NCI-H524 (cell line): ENCODE measurements around the gene INKA2.
"Not testable (repeated sequence)": the region's sequence is repeated elsewhere in the genome, so short reads cannot be mapped to it uniquely, and the experiment has no call there.

Experiments
- DNase-seq, 2 experiments: peaks; one replicate each; lab custom pipeline; 2025; lab: John Stamatoyannopoulos, UW

The INKA2 gene

DNA sequence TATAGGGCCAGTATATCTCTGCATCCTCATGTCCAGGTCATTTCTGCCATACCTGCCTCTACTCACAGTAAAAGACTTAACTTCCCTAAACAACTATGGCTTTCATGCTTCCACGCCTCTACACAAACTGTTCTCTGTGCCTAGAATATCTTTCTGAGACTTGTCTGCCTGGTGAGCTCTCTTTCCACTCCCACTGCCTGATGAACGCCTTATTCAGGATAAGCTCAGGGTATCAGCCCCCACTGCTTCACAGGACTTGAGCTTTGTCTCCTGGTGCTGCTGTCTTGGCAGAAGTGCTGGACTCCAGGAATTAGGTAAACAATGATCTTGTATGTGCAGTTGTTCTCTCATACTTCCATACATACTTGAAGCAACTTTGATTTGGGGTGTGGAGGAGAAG lies 11.7 kb upstream of the INKA2 start:
- DNase-seq, result no peak

DNA sequence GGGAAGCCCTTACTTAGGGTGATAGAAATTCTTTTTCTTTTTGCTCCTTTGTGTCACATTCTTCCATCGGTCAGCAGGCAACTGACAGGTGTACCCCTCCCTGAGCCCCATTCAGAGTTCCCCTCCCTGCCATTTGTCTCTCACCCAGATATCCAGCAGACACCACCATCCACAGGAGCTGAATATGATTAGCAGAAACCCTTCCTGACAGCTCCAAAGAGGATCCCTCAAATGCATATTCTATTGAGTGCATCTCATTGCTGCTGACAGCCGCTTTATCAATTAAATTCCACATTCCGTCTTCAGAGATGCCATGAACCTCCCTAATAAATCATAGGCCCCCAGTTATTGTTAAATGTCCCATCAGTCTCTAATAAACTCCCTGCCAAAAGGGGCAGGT lies 10.4 kb upstream of the INKA2 start:
- DNase-seq, result no peak

DNA sequence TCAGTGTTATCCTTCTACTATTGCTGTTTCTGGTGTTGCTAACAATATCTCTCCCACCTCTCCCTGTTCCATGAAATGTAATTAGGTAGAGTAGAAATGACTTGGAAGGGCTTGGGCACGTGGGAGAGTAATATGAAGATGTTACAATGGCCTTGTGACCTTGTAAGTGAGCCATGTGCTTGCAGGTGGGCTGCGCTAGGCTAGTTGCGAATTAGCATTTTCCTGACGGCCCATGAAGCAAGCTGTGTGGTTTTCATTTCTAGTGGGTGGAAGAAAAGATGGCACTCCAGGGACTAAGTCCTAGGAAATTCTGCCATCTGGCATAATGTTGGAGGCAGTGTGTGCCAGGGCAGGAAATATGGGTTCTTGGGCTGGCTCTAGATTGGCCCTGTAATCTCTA lies 8.8 kb upstream of the INKA2 start:
- peak in 1 of 2 experiments; percentile 20 for DNase-seq

DNA sequence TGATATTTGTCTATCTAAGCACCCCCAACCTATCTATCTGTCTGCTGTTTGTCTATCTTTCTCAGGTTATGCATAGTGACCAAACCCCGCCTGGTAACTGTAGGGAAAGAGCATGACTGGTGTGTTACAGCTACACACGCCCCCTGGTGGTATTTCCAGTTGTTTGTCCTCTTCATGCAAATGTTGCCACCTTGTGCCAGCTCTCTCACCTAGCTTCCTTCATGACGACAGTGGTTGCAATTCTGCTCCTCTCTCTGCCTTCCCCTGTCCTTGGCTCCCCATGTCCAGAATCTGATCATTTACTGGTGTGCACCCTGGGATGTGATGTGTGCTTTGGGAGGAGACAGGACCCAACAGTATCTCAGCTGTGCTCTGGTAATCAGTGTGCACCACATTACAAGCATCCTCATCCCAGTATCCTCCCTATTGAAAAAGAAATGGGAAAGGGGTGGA lies 8.1 kb upstream of the INKA2 start:
- DNase-seq, result peak in 1 of 2 experiments; percentile 57

DNA sequence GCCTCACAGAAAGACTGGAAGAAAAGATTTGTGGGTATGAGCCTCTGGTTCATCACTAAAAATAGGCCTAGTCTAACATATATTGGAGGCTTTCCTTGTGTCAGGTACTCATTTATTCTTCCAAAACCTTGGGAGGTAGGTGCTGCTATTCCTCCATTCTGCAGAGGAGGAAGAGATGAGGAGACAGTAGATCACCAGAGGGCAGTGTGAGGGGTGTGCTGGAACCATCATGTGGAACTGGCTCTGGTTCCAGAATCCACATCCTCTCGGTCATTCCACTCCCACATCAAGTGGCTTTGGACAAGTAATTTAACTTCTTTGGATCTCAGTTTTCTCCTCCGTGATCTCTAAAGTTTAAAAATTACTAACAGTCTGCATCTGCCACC lies 7.4 kb upstream of the INKA2 start:
- DNase-seq, result no peak

DNA sequence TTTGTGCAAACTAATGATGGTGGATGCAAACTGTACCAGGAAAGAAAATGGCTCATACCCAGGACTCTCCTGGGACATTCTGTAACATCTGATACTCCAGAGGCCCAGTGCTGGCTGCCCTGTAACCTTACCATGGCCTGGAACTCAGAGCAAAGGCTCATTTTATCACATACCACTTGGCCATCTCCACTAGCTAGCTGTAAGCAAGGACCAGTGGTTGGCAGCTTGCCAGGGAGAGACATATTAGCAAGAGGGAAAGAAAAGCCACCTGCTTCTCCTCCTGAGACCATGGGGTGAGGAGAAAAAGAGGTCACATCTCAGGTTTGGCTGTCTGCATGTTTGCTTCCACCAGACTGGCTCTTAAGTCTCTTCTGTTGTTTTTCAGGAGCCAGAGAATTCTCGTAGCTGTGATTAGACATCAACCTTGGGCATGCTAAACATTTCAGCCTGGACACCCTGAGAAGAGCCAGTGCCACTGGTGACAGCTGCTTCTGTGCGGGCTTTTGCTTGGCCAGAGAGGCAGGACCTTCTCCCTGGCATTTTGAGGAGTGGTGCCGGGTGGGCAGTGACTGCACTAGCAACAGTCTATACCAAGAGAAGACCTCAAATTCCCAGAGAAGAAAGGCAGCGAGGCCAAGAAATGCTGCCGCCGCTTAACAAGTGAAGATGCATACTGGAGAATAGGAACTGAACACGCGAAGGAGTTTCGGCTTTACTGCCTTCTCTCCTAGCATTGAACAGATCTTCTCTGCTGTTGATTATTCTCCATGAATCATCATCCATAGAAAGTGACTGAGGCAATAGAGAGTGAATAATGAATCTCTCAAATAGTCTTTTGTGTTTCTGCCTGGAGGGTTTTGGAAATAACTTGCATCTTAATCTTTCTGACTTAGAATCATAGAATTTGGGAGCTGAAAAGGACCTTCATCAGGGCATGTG lies 6.7 kb upstream of the INKA2 start:
- DNase-seq, result no peak

DNA sequence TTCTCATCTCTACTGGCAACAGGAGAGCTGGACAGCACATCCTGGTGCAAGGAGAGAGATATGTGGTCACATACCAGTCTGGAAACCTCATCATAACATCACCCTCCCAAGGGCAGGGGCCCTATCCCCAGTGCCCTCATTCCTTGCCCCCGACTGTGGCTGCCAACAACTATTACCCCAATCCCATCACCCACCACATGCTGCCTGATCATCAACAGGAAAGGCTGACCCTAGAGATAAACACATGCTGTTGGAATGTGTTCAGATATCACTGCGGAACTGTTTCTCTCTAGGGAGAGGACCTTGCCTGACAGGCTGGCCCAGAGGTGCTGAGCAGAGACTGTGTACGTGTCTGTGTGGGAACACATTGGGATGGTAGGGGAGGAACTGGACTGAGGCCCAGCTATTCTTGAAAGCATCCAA lies 4.5 kb upstream of the INKA2 start:
- no peak for DNase-seq

DNA sequence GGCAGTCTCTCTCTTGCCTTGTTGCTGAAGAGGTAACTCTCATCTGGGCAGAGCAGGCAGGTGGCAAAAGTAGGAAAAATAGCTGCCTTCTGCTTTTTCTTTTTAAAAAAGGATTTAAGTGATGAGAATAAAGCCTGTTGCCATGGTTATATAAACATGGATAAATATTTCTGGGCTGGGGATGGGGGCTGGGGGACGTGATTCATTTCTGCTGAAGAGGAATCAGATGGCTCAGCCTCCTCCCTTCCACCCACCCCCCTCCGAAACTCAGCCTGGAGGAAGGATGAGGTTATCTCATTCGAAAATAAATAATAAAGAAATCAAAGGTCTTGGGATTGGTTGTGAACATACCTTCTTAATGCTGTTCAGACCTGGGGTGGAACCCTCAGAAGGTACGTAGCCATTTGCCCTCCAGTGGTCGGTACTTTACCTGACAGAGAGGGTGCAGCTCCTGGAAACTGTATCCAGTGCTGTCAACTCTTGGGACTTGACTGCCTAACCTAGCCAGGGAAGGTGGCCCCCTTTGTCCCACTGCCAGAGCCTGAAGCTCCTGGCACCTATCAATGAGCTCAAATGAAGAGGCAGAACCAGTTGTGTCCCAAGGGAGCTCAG lies 3.8 kb upstream of the INKA2 start:
- no peak for DNase-seq

DNA sequence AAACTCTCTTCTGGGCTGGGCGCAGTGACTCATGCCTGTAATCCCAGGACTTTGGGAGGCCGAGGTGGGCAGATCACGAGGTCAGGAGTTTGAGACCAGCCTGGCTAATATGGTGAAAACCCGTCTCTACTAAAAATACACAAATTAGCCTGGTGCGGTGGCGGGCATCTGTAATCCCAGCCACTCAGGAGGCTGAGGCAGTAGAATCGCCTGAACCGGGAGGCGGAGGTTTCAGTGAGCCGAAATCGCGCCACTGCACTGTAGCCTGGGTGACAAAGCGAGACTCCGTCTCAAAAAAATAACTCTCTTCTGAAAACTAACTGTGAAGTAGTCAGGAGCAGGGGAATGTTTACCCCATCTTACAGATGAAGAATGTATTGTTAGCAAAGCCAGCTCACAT lies 3.1 kb upstream of the INKA2 start:
- not testable (repeated sequence) for DNase-seq

DNA sequence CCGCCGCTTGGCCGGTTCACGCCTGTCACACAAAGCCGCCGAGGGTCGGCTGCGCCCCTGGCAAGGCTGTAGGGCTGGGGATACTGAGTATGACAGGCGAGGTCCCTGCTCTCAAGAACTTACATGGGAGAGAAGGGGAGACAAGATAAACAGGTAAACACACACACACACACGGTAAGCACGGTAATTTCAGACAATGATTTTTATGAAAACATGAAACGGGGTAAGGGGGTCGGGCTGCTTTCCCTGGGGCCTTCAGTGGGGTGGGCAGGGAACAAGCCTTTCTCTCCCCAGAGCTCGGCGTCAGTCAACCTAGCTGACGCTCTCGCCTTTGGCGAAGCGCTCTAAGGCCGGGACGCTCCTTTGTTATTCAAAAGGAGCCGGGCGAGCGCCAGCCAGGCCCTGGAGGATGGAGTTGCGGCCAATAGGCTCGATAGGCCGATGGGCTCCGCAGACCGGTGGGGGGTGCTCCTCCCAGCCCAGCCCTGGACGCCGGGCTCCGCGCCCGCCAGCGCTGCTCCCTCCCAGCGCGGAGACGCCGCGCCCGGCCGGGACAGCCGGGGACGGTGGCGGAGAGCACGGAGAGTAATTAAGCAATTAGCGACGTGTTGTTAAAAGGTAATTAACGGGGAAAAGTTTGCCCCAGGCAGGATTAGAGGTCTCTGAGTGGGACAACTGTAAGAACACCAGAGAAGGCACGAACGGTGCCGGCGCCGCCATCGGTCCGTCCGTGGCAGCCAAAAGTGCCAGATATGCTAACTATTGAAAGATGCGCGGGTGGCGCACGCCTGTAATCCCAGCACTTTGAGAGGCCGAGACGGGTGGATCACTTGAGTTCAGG lies 950 bp upstream of the INKA2 start:
- peak; percentile 64 to 73 for DNase-seq

DNA sequence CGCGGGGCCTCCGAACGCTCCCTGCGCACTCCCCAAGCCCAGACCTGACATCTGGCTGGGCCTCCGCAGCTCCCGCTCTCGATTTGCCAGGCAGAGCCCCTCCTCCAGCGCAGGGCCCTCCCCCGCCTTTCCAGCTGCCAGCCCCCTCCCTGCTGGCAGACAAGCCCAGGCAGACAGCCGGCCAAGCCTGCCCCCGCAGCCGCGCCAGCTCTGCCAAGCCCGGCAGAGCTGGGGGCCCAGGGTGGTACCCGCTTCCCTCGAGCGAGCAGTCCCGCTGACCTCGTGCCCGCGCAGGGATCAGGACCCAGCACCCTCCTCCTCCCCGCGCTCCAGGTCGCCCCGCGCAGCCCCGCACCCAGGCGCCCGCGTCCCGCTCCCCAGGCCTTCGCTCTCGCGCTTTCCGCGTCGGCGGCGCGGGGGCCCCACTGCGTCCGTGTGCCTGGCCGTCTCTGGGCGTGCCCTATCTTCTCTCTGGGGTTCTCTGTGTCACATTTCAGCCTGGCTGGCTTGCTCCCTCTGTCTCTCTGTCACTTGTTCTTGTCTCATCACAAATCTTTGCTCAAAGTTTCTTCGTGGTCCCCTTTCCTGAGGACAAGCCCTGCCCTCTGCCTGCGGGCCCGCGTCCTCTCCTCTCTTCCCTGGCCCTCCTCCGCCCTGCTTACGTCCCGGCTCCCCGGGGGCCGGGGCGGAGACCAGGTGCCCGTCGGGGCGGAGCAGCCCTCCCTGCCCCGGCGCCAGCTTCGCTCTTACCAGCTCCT lies 580 bp downstream of the INKA2 start:
- peak; percentile 79 to 83 for DNase-seq

DNA sequence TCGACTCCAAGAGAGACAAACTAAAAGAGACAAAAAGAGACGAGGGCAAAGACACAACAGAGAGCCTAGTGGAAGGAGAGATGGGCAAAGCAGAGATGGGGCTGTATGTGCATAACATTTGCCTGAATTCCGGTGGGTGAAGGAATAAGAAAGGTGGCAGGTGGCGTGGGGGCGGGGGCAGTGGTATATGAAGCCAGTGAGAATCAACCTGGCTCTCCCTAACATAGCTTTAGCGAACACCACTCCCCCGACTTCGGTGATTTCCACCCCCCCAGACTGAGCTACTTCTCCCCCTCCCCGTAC lies 1.1 kb downstream of the INKA2 start:
- DNase-seq, result no peak

DNA sequence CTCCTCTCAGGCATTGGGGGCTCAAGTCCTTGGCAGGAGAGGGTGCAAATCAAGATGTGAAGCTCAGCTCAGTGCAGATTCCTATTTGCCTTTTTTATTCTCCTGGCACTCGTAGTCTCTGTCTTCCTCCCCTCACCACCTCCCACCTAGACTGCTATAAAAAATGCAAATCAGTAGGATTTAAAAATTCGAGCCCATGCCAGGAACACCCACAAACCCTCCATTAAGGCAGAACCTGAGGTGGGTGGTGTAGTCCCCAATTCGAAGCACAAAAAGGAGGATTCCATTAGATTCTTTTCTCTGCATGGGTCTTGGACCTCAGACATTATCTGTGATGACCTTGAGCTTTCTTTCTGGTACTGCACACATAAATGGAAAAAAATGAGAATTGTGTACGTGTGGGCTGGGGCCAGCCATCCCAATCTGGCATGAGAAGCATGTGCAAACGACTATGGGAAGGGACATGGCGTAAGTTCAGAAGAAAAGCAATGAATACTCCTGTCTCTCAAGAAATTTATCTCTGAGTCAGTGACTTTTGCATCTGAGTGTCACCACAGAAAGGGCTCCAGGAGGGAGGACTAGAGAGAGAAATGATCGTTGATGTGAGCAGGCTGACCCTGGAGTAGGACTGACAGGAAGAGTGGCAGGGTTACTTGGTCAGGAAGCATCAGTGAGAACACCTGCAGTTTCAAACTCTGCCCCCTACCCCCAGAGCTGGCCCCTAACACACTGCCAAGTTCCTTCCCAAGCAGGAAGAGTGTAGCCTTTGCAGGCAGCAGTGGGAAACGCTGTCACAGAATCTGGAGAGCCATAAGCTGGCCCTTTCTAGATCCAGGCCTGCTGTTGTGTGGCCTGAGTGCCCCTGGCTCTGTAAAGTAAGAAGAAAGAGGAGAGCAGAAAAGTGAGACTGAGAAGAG lies 1.7 kb downstream of the INKA2 start:
- peak in 1 of 2 experiments; percentile 39 for DNase-seq

DNA sequence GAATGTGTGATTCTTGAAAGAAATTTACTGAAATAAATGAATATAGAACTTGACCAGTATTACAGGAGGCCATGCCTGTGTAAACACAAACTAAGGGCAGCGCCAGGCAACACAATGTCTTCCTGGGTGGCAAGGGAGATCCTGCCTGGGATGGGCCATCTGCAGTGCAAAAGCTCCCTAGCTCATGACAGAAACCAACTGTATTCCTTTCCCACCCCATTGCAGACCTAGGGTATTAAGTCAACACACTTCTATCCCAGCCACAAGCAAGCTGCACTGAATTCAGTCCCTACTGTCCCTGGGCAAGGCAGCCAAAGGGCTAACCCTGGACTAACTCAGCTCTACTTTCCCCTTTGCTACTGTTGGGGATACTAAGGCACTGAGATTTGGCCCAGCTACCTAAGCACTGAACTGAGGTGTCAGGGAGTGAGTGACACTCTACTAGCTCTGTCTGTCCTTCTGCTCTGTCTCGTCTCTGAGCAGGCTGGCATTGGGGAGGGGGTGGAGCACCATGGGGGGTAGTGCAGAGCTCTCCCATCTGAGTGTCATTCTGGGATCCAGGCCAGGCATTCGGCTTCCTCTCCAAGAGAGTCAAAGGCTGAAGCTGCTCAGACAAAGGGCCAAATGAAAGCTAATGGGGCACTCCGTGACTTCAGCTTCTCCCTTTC lies 2.5 kb downstream of the INKA2 start:
- DNase-seq, result peak; percentile 36 to 54

DNA sequence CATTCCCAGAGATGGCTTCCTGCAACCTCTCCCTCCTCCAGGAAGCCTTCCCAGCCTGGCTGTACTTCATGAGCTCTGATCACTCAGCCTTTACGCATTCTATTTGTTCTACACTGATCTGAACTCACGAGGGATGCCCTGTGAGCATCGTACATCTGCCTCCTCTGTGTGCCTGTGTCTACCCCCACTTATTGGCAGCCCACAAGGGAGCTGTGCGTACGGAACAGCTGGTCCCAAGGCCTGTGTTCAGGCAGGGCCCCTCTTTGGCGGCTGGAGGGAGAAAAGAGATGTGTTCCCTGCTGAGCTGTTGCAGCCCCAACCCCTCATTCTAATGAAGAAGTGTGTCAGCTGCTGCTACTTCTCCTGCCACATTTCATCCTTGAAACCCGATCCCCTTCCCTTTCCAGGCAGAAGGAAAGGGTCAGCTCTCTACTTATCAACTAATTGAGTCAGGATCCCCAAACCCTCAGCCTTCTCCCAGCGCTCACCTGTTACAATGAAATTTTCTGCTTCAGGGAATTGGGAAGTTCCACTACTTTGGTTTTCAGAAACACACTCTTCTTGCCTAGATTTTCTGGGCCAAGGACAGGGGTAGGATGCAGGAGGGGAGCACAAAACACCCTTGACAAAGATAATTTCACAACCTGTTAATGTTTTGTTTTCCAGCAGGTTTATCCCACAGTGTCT lies 3.2 kb downstream of the INKA2 start:
- DNase-seq, result peak; percentile 97 to 99

DNA sequence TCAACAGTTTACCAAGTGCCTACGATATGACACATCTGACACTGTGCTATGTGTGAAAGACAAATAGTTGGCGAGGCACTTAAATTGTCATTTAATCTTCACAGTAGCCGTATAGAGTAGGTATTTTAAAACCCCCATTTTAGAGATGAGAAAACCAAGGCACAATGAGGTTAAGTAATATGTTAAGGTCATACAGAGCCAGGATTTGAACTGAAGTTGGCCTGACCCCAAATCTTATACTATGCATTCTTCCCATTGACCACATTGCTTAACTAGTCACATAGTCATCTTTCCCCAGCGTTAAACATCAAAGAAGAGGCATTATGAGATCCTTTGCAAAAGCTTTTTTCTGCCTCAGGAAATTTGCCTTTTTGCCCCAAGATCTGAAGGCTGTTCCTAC lies 3.9 kb downstream of the INKA2 start:
- DNase-seq, result no peak

DNA sequence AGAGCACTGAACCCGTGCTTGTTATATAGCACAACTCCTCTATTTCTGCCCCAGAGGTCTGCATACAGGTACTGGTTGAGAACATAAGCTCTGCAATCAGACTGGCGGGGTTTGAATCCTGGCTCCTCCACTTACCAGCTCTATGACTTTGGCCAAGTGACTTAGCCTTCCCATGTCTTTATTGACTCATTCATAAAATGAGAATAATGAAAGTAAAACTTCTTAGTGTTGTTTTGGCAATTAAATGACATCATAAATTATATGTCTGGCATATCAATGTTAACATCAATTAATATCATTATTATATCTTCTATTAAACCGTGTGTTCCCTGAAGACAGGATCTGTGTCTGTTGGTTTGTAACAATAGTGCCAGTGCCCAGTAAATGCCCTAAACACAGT lies 4.3 kb downstream of the INKA2 start:
- DNase-seq, result no peak

DNA sequence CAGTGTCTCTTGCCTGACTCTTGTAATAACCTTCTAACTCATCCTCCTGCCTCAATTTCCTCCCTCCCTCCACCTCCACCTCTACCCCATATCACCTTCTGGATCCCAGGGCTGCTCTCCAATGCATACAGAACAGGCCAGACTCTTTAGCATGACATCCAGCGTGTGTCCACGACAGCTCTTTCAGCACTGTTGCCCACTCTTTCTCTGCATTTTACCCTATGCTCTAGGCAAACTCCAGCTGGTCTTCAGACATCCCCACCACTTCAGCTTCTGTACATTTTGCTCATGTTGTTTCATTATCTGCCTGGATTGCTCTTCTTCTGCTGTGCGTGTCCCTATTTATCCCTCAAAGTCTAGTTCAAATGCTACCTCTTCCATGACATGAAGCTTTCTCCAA lies 4.8 kb downstream of the INKA2 start:
- no peak for DNase-seq

DNA sequence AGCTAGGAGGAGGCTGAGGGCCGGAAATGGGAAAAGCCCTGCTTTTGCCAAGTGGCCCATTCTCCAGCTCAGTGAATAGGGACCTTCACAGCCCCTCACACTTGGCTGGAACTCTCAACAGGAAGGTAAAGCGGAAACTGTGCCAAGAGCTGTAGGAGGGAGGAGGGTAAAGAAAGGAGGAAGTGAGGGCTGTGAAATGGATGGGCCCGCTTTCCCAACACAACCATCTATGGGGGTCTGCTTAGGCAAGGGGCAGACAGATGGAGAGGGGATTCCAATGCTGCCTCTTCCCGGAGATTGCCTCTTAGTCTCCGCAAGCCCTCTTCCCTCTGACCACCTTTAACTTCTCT lies 5.2 kb downstream of the INKA2 start:
- DNase-seq, result no peak
